ENCODE results near the gene DNAJC15.

Gene DNAJC15

GRCh38 chr13:43127103-43127798, 103.9 kb downstream of the DNAJC15 start:
- no peak for DNase-seq (ENCODE audit: low read depth in 2 of 2)

- DNase-seq (ENCODE audit: low read depth in 2 of 2) = no peak
These were observed 104.4 kb downstream of the DNAJC15 start for GRCh38 chr13:43127827-43128226.

GRCh38 chr13:43128504-43128961, 105.1 kb downstream of the DNAJC15 start:
- no peak for DNase-seq (ENCODE audit: low read depth in 2 of 2)

GRCh38 chr13:43129066-43129465, 105.7 kb downstream of the DNAJC15 start:
- DNase-seq (ENCODE audit: low read depth in 2 of 2) = no peak

GRCh38 chr13:43129511-43130110, 106.2 kb downstream of the DNAJC15 start:
- no peak for DNase-seq (ENCODE audit: low read depth in 2 of 2)

GRCh38 chr13:43132257-43132656, 108.9 kb downstream of the DNAJC15 start:
- DNase-seq (ENCODE audit: low read depth in 2 of 2) = no peak

GRCh38 chr13:43132911-43133310, 109.5 kb downstream of the DNAJC15 start:
- no peak for DNase-seq (ENCODE audit: low read depth in 2 of 2)

GRCh38 chr13:43133792-43134191, 110.4 kb downstream of the DNAJC15 start:
- DNase-seq (ENCODE audit: low read depth in 2 of 2) = no peak

GRCh38 chr13:43134868-43135267, 111.5 kb downstream of the DNAJC15 start:
- DNase-seq (ENCODE audit: low read depth in 2 of 2) = no peak

- no peak for DNase-seq (ENCODE audit: low read depth in 2 of 2)
These were observed 112.1 kb downstream of the DNAJC15 start for GRCh38 chr13:43135516-43135915.

GRCh38 chr13:43136920-43137575, 113.7 kb downstream of the DNAJC15 start:
- no peak for DNase-seq (ENCODE audit: low read depth in 2 of 2)

- DNase-seq (ENCODE audit: low read depth in 2 of 2) = no peak
These were observed 115.8 kb downstream of the DNAJC15 start for GRCh38 chr13:43139211-43139610.

- no peak for DNase-seq (ENCODE audit: low read depth in 2 of 2)
These were observed 116.5 kb downstream of the DNAJC15 start for GRCh38 chr13:43139921-43140320.

- no peak for DNase-seq (ENCODE audit: low read depth in 2 of 2)
These were observed 117.6 kb downstream of the DNAJC15 start for GRCh38 chr13:43140985-43141384.

- DNase-seq (ENCODE audit: low read depth in 2 of 2) = no peak
These were observed 118.3 kb downstream of the DNAJC15 start for GRCh38 chr13:43141685-43142084.

- DNase-seq (ENCODE audit: low read depth in 2 of 2) = no peak
These were observed 120.2 kb downstream of the DNAJC15 start for GRCh38 chr13:43143591-43143990.

- DNase-seq (ENCODE audit: low read depth in 2 of 2) = no peak
These were observed 122.3 kb downstream of the DNAJC15 start for GRCh38 chr13:43145534-43146196.

GRCh38 chr13:43146400-43146799, 123.0 kb downstream of the DNAJC15 start:
- no peak for DNase-seq (ENCODE audit: low read depth in 2 of 2)

- no peak for DNase-seq (ENCODE audit: low read depth in 2 of 2)
These were observed 127.2 kb downstream of the DNAJC15 start for GRCh38 chr13:43150369-43151207.

GRCh38 chr13:43153436-43154090, 130.2 kb downstream of the DNAJC15 start:
- DNase-seq (ENCODE audit: low read depth in 2 of 2) = no peak

GRCh38 chr13:43154156-43154651, 130.8 kb downstream of the DNAJC15 start:
- DNase-seq (ENCODE audit: low read depth in 2 of 2) = no peak
